Aorta (tissue), 5 donors: ENCODE measurements around the gene ZNF606. TPM values are rescaled to one million over a fixed set of nuclear protein-coding genes. Genes with fewer than 3 reads are reported as not detected.

Source experiments
- ATAC-seq: fragments of 200-7000 bp; cut with Tn5 transposase; one replicate; pipeline ENCODE4 v1.9.1; 2022; ENCODE audit warnings: moderate library complexity; ENCODE audit not compliant: low FRiP score
- DNase-seq, 2 donors: peaks; one replicate each; pipeline ENCODE4 v3.0.0-alpha.2; 2020
- H3K27ac ChIP-seq, 2 donors: one replicate each; pipeline ENCODE4 v1.5.1; 2013; ENCODE audit warnings: low read length in 2 of 2, mild to moderate bottlenecking in 2 of 2, moderate library complexity in 2 of 2, control low read depth in 1 of 2, inconsistent platforms in 1 of 2, low read depth in 1 of 2
- H3K27me3 ChIP-seq, 2 donors: one replicate each; pipeline ENCODE4 v1.6.1; 2013; ENCODE audit warnings: control low read depth in 1 of 2, low read length in 1 of 2, mild to moderate bottlenecking in 1 of 2, moderate library complexity in 1 of 2; ENCODE audit not compliant: insufficient read depth in 2 of 2, control insufficient read depth in 1 of 2
- H3K36me3 ChIP-seq, 2 donors: one replicate each; pipeline ENCODE4 v1.6.1; 2013; ENCODE audit warnings: control low read depth in 1 of 2, low read length in 1 of 2, mild to moderate bottlenecking in 1 of 2; ENCODE audit not compliant: insufficient read depth in 2 of 2, control insufficient read depth in 1 of 2
- H3K4me1 ChIP-seq, 2 donors: one replicate each; pipeline ENCODE4 v1.6.1; 2013; ENCODE audit warnings: low read length in 2 of 2, control low read depth in 1 of 2, mild to moderate bottlenecking in 1 of 2, moderate library complexity in 1 of 2; ENCODE audit not compliant: insufficient read depth in 2 of 2, control insufficient read depth in 1 of 2
- H3K4me3 ChIP-seq, 2 donors: one replicate each; pipeline ENCODE4 v1.5.1; 2013; ENCODE audit warnings: low read length in 2 of 2, control low read depth in 1 of 2, mild to moderate bottlenecking in 1 of 2
- H3K9me3 ChIP-seq: one replicate; pipeline ENCODE4 v1.6.1; 2013; ENCODE audit warnings: mild to moderate bottlenecking, low read length; ENCODE audit not compliant: control insufficient read depth
- WGBS, 2 donors: extraction: QIAGEN DNeasy Blood & Tissue Kit; methylation state at CpG; one replicate each; pipeline ENCODE4 v1.1.7; 2013; 5-methylcytosine and 5-hydroxymethylcytosine counted together
- intact Hi-C, 2 donors: fragments of 100-400 bp; cut with DNase I; formaldehyde crosslinking; loops; one replicate each; pipeline versions ENCODE4 v1.14.2 to v1.15.0; 2022
- polyA plus RNA-seq, 2 donors: library from polyadenylated mRNA; stranded (reverse); fragments of 200-250 nt; gene quantifications; one replicate each; pipeline ENCODE4 v1.2.3, GENCODE V29; 2013
- total RNA-seq, 2 donors: library from RNA; stranded (reverse); fragmentation: NEBNext Ultra II Directional; extraction: Animal tissue kit (Norgen Biotek cat#: 25700); gene quantifications; one replicate each; pipeline ENCODE4 v1.2.1, GENCODE V29; 2021
- donor health status: healthy with polysubstance abuse.
- donor health status: Bipolar disorder and iron deficiency.
- donor health status: DM: no; HTN: no; CAD: no.
- donor health status: DM: no; HTN: no; CAD: no.
- donor health status: DM: yes; HTN: yes; CAD: no.

The ZNF606 gene
- total and polyA plus RNA-seq, 4 donors: 4.8 to 21.0 (median 11.0) TPM

- Histone ChIP-seq H3K27me3 (no peaks in the 10 kb centered on the region), H3K27ac (no peak overlapping the region), H3K9me3 (peaks cover 12% of the 10 kb centered on the region), H3K4me3 (no peak overlapping the region), H3K36me3 (no peaks in the 10 kb centered on the region), H3K4me1 (no peaks in the 10 kb centered on the region)
- DNase-seq (no peak), ATAC-seq (no peak)
- intact Hi-C loops: no loop called here
- 85 to 88% methylated on average over 4 of the region's 4 CpGs for WGBS, 2 donors
Observed at GRCh38 chr19:57954996-57955395, 47.6 kb downstream of the ZNF606 start.

GRCh38 chr19:57949702-57950101, 52.9 kb downstream of the ZNF606 start:
- intact Hi-C loops: no loop called here
- Histone ChIP-seq H3K36me3 (no peaks in the 10 kb centered on the region), H3K27me3 (no peaks in the 10 kb centered on the region), H3K4me3 (no peak overlapping the region), H3K9me3 (peaks cover 8% of the 10 kb centered on the region), H3K4me1 (no peaks in the 10 kb centered on the region), H3K27ac (no peak overlapping the region)
- DNase-seq: no peak
- ATAC-seq: no peak
- WGBS, 2 donors: 89 to 90% methylated on average over 12 of the region's 12 CpGs

GRCh38 chr19:57949296-57949695, 53.3 kb downstream of the ZNF606 start:
- Histone ChIP-seq H3K27me3 (no peaks in the 10 kb centered on the region), H3K4me1 (no peaks in the 10 kb centered on the region), H3K9me3 (peaks cover 9% of the 10 kb centered on the region), H3K36me3 (no peaks in the 10 kb centered on the region), H3K27ac (no peak overlapping the region), H3K4me3 (no peak overlapping the region)
- ATAC-seq (no peak), DNase-seq (no peak)
- intact Hi-C loops: no loop called here
- 94 to 95% methylated on average over 24 of the region's 24 CpGs for WGBS, 2 donors

GRCh38 chr19:57947419-57948134, 55.0 kb downstream of the ZNF606 start, which contains the start of gene ZNF256:
Gene ZNF256 (minus strand): TSS chr19:57947706. CDS start chr19:57947474, 232 bp downstream.
- H3K9me3 ChIP-seq: peaks cover 16% of the 10 kb centered on the region
- intact Hi-C loops: no loop called here
- WGBS, 2 donors: 6 to 7% methylated on average over 54 of the region's 54 CpGs

GRCh38 chr19:57947088-57947418, 55.6 kb downstream of the ZNF606 start:
- intact Hi-C loops: no loop called here
- Histone ChIP-seq H3K4me1 (no peaks in the 10 kb centered on the region), H3K4me3 (peak overlapping the region; percentile 86 to 88), H3K36me3 (peaks cover 11 to 16% of the 10 kb centered on the region in 2 donors), H3K9me3 (peaks cover 21% of the 10 kb centered on the region), H3K27ac (peak overlapping the region in 1 of 2 donors; percentile 74), H3K27me3 (no peaks in the 10 kb centered on the region)
- 1% methylated on average over 18 of the region's 18 CpGs for WGBS, 2 donors
- no peak for ATAC-seq
- no peak for DNase-seq

More at GRCh38 chr19:57947419-57948134, 55.0 kb downstream of the ZNF606 start, which contains the start of gene ZNF256:
- Histone ChIP-seq H3K27ac (peak within 1 kb of the TSS in 1 of 2 donors; percentile 74), H3K36me3 (peaks cover 6 to 11% of the 10 kb centered on the region in 2 donors), H3K4me1 (no peaks in the 10 kb centered on the region), H3K4me3 (peak within 1 kb of the TSS; percentile 86 to 88), H3K27me3 (no peaks in the 10 kb centered on the region)
- ATAC-seq (peak; percentile 97), DNase-seq (peak; percentile 96 to 98)

GRCh38 chr19:57946316-57946715, 56.3 kb downstream of the ZNF606 start:
- WGBS, 2 donors: 67 to 80% methylated on average over 2 of the region's 2 CpGs
- DNase-seq: no peak
- Histone ChIP-seq H3K4me3 (no peak overlapping the region), H3K27me3 (no peaks in the 10 kb centered on the region), H3K27ac (no peak overlapping the region), H3K9me3 (peaks cover 24% of the 10 kb centered on the region), H3K4me1 (no peaks in the 10 kb centered on the region), H3K36me3 (peaks cover 14 to 23% of the 10 kb centered on the region in 2 donors)
- intact Hi-C loops: no loop called here
- ATAC-seq: no peak

GRCh38 chr19:57941593-57941992, 61.0 kb downstream of the ZNF606 start:
- Histone ChIP-seq H3K9me3 (peaks cover 35% of the 10 kb centered on the region), H3K27me3 (no peaks in the 10 kb centered on the region), H3K4me1 (no peaks in the 10 kb centered on the region), H3K4me3 (no peak overlapping the region), H3K36me3 (peaks cover 19 to 28% of the 10 kb centered on the region in 2 donors), H3K27ac (no peak overlapping the region)
- DNase-seq: no peak
- intact Hi-C loops: no loop called here
- no peak for ATAC-seq
- WGBS, 2 donors: 96 to 100% methylated on average over 3 of the region's 3 CpGs

GRCh38 chr19:57935731-57936130, 66.9 kb downstream of the ZNF606 start:
- no peak for ATAC-seq
- WGBS, 2 donors: 87% methylated on average over 12 of the region's 12 CpGs
- H3K9me3 ChIP-seq: peaks cover 15% of the 10 kb centered on the region
- no peak overlapping the region for H3K27ac ChIP-seq
- no peak overlapping the region for H3K4me3 ChIP-seq
- no peaks in the 10 kb centered on the region for H3K36me3 ChIP-seq
- H3K4me1 ChIP-seq: no peaks in the 10 kb centered on the region
- intact Hi-C loops: no loop called here
- no peaks in the 10 kb centered on the region for H3K27me3 ChIP-seq
- no peak for DNase-seq
